ENCODE results near the gene CHSY3.
A peak's percentile ranks its signal among the peaks of the same experiment; 100 is the strongest.

Gene CHSY3

DNA sequence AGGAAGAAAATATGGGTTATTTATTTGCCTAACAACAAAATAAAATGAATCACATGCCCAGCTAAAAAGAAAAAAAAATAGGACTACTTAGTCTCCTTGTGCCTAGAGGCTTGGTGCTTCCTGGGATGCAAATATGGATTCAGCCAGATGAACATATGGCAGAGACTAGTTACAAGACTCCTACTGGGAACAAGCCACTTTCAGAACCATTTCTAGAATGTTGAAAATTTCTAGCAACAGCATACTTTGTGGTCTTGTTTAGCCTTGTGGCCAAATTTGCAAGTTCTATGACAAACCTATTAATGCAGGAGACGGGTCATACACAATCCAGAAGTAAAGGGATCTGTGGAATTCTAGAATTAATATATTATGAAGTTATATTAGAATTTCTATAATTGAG lies 198.7 kb downstream of the CHSY3 start:
- peak in 1 of 2 experiments; percentile 12 for DNase-seq

DNA sequence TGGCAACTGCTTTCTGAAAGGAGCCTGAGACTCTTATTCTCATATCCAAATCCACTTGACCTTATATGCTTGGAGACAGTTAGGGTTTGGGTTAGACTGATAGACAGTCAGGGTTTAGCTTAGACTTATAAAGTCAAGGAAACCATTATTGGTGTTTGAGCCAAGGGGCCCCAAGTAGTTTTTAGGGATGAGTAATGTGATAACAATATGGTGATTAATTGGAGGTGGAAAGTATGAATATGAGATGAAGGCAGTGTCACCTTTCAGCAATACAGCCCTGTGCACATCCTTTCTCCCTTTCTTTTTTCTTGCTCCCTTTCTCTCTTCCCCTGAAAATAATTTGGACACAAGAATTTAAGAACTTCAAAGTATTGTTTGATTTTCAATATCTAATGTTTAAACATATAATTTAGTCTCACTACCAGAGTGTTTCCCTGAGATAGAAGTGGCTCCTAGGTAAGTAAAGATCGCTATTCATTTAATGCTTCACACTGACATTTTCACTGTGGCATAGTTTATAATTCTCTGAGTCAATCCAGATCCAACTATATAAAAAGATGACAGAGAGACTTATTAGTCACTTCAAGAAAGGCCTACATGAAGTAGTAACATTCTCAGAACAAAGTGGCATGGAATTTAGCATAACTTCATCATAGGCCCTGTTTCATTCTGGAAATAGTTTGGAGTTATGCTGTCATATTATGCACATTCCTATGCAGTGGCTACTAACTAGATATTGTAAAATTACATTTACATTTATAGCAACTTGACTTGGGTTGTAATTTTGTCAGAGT lies 200.8 kb downstream of the CHSY3 start:
- DNase-seq = no peak

DNA sequence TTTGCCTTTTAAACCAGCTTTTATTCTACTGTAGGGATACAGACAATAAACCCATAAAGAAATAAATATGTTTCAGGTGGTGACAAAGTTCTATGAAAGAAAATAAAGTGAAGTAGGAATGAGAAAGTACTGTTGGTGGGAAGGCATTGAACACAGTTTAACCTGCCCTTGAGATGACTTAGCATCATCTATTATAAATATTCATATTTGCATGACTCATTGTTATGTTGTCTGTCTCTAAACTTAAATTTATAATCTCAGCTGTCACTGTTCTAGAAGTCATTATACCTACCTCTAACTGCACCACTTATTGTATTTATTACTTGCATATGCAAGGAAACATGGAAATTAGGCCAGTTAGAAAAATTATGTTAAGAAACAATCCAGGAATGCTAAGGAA lies 202.2 kb downstream of the CHSY3 start:
- peak in 1 of 2 experiments; percentile 23 for DNase-seq

DNA sequence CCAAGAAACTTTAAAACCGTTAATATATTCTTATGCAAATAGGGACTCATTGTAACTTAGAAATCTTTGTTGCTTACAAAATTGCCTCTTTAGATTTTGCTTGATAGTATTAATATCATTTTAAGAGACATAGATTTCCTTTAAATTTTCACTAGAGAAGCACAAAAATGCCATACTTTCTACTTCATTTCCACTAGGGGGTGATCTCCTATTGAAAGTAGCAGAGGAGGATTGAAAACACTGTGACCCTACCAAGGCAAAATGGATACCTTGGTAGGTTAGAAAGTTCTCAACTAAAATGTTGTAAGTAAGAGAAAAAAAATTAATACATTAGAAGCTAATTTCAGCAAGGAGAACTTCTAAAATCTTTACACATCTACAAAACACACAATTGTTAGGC lies 204.9 kb downstream of the CHSY3 start:
- peak in 1 of 2 experiments; percentile 46 for DNase-seq

DNA sequence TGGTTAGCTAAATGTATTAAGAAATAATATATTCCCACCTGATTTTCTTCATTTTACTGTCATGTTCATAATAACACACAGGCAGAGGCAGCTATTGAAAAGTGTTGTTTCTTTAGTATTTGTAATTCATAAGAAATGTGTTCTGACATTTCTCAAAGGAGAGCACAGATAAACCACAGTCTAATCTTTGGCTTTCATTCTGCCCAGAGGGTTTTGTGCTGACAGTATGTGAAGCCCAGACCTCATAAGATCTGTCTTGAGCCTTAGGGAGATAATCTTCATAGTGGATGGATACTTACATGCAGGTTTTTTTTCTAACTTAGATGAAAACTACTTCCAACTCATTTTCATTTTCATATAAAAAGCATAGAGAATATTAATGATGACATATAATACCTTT lies 206.1 kb downstream of the CHSY3 start:
- no peak for DNase-seq

DNA sequence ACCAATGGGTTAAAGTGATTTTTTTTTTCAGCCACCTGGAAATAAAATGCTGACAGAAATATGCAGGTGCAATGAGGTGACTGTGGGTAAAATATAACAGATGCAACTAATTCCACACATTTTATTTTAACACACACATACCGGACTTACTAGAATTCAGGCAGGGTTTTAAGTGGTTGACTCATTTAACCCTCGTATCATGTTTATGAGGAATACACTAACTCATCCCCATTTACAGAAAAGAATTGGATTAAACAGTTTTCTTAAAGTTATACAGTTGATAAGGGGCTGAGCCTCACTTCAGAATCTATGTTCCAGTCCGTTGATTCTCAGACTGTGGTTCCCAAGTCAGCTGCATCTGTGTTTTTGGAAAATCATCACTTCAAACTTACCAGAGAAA lies 207.5 kb downstream of the CHSY3 start:
- no peak for DNase-seq

DNA sequence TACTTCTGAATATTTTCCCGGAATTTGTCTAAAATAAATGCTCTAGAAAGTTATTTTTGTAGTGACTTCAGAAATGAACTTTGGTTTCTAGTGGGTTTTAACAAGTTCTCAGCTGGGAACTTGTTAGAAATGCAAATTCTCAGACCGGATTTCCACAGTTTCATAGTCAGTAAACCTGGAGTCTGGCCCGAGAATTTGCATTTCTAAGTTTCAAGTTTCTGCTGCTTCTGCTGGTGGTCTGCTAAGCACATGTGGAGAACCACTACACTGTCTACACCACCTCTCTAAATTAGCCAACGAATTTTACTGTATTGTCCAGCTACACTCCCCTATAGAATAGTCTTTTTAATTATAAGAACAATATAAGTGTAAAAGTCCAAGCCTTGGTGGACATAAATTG lies 208.0 kb downstream of the CHSY3 start:
- DNase-seq = peak in 1 of 2 experiments; percentile 38

DNA sequence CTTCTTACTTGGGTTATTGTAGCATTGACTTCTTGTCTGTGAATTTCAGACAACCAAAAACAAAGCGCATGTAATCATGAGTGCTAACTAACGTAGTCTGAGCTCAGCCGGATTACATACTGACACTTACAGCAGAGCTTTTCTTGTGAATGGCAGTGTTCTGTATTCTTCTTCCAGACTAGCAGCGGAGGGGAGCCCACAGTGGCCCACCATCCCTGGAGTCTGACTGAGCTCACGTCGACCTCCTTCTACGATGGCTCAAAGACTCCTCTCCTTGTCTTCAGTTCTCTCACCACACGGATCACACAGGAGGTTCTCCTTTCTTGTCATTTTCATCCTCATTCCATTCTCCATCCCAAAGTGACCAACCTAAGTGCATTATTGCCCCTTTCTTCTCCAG lies 211.4 kb downstream of the CHSY3 start:
- no peak for DNase-seq

DNA sequence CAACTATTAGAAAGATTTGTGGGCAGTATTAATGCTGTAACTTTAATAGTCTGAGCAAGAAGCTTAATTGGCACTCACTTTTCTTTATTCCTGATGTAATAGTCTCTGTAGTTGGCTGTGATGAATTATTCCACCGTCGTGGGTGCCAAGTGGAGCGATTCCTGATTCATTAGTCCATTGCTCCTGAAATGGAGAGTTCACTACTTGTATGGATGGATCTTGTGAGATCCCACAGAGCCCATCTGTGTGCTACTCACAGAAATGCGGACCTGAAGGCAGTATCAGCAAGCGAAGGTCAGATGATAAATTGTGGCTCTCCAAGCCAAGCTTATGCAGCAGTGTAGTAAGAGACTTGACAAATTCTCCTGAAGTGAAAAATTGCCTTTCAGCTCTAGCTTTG lies 212.2 kb downstream of the CHSY3 start:
- DNase-seq = no peak

DNA sequence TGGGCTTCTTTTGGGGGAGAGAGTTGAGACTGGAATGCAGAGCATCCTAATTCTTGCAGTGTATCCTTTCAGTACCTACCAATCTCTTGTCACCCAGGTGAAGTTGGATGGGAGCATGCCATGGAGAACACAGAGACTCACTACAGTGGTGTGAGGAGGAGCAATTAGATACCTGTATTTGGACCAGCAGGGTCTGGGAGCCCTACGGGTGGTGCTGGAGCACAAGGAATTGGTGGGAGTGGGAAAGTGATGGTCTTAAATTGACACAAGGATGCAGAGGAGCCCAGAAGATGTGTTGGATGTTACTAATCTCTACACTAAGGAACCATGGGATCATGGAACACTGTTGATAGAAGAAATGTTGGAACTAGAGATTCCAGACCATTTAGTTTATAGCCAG lies 212.7 kb downstream of the CHSY3 start:
- DNase-seq = no peak

DNA sequence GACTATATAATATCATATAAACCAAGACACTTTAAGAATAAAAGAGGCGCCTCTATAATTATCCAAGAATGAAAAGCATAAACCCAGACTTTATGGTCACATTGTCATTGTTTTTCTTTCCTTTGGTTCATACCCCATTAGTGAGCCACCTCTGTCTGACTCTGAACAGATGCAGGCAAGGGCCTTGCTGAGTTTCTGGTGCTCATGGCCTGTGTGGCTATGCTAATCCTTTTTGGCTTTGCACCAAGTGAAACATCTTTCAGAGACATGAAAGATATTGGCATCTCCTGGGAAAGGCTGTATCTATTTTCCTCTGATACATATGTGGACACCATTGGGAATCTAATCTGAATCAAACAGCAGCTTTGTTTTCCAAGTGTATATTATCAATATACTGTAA lies 222.5 kb downstream of the CHSY3 start:
- no peak for DNase-seq

DNA sequence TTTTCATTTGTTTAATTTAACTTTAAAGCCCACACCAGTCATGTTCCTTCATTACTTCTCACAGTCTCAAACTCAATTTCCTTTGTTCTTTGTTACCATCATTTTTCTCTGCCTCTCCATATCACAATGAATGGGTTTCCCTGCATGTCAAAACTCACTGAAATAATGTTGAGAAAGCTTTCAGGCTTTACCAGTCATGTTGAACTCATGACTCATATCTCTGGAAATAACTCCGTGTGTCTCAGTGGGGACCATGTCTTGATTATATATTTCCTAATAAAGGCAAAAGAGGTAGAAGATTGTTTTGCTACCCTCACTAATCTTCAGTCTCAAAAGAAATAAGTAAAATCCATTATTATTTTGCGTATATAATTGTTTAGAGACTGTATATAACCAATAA lies 231.2 kb downstream of the CHSY3 start:
- DNase-seq = no peak

DNA sequence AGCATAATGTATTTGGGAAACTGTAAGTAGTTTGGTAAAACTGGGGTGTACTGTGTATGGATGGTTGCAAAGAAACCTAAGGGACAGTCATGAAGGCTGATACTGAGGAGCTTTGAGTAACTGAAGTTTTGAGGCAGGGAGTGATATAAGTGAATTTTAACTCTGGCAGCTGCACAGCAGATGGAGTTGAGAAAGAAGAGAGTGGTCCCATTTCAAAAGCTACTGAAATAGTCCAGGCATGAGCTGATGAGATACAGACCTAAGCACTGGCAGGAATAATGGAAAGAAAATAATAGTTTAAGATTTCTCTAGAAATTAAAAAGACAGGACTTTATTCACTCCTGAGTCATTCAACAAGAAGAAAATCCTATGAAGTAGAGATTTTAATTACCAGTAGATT lies 232.0 kb downstream of the CHSY3 start:
- no peak for DNase-seq

DNA sequence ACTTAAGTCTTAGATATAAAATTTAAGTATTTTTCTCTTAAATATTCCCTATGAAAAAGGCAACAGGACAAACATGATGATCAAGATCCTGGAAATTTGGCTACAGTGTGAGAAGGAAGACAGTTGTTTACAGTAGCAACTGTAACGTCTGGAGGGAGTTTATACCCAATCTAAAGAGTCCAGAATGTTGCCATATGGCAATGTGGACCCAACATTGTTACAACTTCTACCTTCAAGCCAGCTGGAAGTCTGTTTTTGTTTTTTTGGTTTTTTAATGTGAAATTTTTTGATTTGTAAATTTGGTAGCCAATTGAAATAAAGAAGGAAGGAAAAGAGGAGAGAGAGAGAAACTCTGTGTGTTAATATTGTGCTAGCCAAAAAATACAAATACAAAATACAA lies 233.4 kb downstream of the CHSY3 start:
- no peak for DNase-seq

DNA sequence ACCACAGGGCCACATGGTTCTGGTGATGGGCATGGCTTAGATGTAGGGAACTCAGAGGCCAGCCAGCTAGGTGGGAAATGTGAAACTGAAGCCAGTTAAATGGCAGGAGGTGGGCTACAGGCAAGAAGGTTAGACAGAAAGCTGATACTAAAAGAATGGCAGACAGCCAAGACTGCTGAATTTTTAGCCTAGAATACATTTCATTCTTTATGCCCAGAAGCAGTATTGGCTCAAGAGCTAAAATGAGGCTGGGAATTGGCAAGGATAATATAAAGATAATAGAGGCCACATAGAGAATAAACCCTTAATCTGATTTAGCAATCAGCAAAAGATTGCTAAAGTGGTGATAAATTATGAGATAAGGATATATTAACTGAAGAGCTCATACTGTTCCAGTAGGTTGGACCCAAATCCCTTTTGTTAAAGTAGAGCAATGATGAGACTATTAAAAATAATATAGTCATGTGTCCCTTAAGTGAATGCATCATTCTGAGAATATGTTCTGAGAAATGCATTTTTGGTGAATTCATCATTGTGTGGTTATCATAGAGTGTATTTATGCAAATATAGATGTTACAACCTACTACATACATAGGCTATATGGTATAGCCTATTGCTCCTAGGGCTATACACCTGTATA lies 234.3 kb downstream of the CHSY3 start:
- no peak for DNase-seq

DNA sequence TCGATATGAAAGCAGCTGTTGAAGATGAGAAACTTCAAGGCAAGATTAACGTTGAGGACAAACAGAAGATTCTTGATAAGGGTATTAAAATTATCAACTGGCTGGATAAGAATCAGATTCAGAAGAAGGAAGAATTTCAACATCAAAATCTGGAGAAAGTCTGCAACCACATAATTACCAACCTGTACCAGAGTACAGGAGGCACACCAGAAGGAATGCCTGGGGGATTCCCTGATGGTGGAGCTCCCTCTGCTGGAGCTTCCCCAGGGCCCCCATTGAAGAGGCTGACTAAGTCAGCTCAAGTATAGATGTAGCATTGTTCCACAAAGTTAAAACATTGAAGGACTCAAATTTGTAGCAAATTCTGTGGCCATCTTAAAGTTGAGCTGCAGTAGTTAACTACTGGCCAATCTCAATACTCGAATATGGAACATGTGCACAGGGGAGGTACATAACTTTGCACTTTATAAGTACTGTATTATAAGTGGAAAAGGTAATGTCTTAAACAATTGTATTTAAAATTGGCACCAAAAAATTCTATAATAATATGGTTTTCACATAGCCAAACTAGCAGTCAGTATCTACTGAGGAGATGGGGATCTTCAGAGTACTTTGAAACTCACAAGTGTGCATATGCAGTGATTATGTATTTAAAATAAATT lies 237.5 kb downstream of the CHSY3 start:
- peak in 1 of 2 experiments; percentile 47 for DNase-seq

DNA sequence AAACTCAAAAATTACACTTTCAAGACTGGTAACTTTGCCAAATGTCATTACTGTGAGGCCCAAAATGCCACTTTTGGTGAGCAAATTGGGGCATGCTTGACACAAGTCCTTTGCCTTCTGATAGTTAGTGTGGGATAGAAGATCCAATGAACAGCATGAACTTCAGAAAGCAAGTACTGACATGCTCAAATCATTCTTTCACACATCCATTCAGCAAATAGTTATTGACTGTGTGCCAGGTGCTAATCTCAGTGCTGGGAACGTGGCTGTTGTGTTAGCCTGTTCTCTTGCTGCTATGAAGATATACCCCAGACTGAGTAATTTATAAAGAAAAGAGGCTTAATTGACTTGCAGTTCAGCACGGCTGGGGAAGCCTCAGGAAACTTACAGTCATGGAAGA lies 247.0 kb downstream of the CHSY3 start:
- no peak for DNase-seq

DNA sequence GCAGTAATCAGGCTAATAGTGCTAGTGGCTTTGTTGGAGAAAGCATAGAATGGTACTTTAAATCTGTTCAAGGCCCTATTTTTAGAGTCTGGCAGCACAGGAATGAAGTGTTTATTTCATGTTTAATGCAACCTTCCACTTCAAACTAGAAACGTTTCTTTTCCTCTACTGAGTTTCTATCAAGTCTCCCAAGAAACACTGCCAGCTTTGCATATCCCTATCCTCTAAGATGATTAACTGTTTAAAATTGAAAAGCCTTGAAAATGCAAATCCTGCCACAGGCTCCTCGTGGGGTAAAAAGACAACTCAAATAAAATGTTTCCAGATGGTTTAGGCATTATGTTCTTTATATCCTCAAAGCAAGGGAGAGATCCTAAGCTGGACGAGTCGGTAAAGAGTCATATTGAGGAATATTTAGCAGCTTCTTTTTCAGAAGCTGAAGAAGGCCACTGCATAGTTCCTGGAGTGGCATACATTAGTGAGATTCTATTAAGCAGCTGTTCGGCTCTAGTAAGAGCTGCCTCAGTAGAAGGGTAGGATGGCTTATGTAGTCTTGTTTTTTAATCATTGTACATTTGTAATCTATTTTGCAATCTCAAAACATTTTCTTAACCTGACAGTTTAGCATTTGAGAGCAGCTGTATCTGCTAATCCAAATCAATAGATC lies 251.2 kb downstream of the CHSY3 start:
- no peak for DNase-seq

DNA sequence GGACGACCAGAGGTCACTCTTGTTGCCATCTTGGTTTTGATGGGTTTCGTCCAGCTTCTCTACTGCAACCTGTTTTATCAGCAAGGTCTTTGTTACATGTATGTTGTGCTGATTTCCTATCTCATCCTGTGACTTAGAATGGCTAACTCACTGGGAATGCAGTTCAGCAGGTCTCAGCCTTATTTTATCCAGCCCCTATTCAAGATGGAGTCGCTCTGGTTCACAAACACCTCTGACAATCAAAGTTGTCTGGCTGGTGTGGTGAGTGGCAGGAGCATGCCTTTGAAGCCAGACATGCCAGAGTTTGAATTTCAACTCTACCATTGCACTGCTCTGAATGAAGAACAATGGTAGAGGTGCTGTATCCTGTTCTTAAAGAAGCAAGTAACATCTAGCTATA lies 253.8 kb downstream of the CHSY3 start:
- DNase-seq = no peak

DNA sequence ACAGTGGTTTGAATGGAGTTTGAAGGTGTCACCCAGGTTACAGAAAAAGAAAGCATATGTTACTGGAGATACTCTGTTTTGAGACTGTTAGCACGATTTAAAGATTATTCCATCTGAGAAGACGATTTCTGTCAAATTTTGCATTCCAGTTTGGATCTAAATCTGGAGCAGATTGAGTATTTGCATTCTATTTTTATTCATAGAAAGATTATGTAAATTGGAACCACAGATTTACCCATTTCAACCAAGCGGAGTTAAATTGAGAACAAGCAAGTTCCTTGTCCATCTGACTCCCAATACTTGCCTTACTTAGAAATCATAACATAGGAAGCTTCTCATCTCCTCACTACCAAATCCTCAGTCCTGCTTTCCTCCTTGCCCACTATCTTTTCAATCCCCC lies 255.7 kb downstream of the CHSY3 start:
- no peak for DNase-seq

DNA sequence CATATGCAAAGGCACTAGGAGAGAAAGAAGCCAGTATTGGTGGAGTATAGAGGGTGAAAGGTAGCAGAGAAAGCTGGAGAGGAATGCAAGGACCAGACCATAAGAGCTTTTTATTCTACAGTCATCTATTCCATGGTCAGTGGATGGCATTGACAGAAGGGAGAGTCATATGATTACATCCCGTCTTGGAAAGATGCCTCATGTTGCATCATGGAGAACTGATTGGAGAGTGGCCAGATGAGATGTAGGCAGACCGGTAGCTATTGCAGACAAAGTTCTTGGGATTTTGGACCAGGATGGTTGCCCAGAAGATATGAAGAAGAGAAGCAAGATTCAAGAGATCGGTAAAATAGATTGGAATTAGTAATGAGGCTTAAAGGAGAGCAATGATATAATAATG lies 260.7 kb downstream of the CHSY3 start:
- no peak for DNase-seq

DNA sequence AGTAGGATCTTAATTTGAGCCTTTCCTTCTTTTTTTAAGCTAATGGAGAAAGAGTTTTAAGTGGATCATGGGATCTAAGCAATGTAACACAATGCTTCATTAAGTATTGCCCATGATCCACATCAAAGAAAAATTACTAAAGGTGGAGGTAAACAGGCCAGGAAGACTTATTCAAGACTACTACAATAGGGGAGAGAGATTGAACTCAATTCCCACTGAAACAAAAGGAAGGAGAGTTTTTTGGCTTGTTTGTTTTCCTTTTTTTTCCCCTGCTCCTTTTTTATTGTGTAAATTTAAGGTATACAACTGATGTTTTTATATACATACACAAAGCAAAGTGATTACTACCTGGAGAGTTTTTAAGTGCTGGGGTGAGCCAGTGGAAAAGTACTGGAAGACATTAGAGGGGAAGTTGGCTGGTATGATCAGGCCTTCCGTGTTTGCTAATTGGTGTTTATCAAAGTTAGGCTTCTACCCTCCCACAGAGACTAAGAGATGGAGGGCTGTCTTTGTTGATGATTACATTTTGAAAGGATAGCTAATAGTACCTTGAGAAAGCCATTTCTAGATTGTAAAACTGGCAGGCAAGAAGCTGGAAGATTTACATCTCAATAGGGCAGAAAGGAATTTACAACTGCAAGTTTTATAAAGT lies 262.7 kb downstream of the CHSY3 start:
- DNase-seq = no peak

DNA sequence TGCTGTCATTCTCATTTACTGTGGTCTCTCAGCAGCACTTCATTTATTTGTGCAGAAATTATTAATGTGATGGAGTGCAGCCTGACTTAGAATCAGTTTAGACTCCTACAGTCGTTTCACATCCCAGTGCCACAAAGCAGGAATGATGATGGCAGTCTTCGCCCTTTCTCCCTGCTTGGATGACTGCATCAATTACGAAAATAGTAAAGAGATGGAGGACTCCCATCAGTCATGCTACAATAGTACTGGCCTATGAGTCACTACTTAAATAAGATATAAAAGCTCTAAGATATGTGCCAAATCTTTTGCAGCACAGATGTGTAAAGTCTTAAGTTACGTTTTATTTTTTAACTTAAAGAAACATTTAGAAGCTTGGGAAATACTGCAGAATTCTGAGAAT lies 263.9 kb downstream of the CHSY3 start:
- DNase-seq = no peak

Measured in NCI-H526 (cell line).